NCI-H1092 treated with DMSO at 0.1 percent for 48 hours (cell line): ENCODE results near the gene NAA38.

ENCODE experiments used
- DNase-seq: peaks from one replicate; lab custom pipeline; 2025; lab: John Stamatoyannopoulos, UW

NAA38 gene

DNA sequence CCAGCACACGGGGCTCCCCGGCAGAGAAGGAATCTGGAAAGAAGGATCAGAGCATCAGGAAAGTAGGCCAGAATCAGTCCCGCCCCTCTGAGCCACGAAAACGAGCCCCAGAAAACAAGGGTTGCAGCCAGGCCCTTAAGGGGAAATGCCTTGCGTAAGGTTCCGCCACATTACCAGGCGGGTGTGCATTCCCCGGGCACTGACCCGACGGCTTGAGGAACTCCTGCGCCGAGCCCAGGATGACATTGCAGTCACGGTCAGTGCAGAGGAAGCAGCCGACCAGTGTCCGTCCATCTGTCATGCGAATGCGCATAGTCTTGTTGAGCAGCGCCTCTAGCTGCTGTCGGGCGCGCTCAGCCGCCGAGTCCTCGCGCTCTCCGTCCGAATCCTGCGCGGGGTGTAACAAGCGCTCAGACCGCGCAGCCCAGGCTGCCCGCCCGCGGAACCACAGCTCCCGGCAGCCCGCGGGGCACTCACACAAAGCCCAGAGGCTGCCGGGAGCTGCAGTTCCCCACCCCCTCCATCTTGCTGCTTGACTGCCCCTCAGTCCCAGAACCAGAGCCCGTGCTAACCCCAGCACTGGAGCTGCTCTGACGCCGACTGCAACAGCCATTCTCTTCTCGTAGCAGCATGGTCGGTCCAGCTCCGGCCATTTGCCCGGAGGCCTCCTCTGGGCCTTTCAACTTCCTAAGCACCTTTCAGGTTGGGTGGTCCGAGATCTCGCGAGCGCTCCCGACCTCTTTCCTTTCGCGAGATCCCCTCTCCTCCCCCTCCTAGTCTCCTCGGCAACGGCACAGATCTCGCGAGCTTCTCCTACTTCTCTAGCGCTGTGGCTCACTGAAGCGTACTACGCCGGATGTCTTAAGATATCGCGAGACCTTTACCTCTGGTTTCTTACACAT is at the start of gene NAA38:
Gene NAA38, minus strand, starts transcription at position 749 of the 902 bp plus-strand sequence. Its CDS starts 96 bp downstream, at position 653.
- DNase-seq: peak; percentile 99

GRCh38 chr17:7903154-7904103 is 46.1 kb upstream of the NAA38 start:
- DNase-seq: no peak

DNA sequence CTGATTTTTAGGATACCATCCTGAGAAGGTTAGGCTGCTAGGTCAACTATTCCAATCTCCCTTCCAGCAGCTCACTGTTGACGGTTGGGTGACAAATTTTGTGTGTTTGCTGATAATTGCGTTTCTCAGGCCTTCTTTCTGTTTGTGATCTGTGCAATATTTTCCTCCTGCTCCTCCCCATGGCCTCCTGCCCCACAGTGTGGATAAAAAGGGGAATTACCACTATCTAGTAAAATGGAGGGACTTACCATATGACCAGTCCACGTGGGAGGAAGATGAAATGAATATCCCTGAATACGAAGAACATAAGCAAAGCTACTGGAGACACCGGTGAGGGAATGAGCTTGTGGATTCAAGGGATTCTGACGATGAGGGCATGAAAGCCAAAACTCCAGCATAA is 40.4 kb upstream of the NAA38 start:
- no peak for DNase-seq

DNA sequence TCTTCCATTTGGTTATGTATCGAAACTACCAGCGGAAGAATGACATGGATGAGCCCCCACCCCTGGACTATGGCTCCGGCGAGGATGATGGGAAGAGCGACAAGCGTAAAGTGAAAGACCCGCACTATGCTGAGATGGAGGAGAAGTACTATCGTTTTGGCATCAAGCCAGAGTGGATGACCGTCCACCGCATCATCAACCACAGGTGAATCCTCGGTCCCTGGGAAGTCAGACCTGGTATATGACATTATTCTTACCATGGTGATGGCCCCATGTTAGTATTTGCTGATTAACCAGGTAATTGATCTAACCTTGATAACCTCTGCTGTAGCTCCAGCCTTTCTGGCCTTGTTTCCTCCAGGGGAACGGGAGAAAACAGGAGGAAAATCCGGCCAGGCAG is 39.7 kb upstream of the NAA38 start:
- no peak for DNase-seq

GRCh38 chr17:7894866-7895265 is 37.5 kb upstream of the NAA38 start:
- DNase-seq: no peak

DNA sequence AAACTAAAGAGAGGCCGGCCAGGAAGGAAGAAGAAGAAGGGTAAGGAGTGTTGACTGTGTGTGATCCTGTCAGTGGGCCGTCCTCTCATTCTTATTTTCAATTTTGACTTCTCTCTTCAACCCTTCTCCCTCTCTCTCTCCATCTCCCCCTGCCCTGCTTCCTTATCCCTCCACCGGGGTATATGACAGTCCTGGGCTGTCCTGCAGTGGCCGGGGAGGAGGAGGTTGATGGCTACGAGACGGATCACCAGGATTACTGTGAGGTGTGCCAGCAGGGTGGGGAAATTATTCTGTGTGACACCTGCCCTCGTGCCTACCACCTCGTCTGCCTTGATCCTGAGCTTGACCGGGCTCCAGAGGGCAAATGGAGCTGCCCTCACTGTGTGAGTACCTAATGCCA is 36.9 kb upstream of the NAA38 start:
- no peak for DNase-seq

GRCh38 chr17:7893187-7893880 is 36.0 kb upstream of the NAA38 start:
- DNase-seq: peak; percentile 25

DNA sequence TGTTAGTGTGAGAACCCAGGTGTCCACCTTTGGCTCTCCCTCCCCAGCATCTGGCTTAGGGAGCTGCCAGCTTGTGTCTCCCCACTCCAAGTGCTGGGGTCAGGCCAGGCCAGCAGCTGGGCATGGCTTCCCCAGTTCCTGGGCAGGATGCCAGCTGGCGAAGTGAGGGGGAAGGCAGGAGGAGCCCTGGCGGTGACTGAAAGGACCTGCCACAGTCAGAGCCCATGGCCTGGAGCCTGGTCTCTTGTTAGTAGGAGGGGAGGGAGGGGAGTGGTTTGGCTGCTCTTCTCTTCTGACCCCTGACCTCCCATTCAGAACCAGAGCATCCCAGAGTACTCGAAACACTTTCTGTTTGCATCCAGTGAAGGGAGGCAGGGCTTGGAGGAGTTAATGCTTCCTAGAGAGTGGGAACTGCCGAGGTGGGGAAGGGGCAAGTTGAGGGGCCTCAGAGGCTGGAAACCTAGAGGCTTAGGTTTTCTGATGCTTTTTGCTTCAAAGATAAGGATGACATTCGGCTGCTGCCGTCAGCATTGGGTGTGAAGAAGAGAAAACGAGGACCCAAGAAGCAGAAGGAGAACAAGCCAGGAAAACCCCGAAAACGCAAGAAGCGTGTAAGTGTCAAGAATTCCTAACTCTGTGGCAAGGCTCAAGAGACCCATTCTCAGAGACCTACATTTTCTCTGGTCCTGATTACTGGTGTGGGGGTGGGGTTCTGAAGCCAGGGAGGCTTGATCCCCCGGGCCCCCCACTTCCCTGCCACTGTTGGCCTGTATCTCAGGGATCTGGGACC is 32.0 kb upstream of the NAA38 start:
- DNase-seq: peak; percentile 96

DNA sequence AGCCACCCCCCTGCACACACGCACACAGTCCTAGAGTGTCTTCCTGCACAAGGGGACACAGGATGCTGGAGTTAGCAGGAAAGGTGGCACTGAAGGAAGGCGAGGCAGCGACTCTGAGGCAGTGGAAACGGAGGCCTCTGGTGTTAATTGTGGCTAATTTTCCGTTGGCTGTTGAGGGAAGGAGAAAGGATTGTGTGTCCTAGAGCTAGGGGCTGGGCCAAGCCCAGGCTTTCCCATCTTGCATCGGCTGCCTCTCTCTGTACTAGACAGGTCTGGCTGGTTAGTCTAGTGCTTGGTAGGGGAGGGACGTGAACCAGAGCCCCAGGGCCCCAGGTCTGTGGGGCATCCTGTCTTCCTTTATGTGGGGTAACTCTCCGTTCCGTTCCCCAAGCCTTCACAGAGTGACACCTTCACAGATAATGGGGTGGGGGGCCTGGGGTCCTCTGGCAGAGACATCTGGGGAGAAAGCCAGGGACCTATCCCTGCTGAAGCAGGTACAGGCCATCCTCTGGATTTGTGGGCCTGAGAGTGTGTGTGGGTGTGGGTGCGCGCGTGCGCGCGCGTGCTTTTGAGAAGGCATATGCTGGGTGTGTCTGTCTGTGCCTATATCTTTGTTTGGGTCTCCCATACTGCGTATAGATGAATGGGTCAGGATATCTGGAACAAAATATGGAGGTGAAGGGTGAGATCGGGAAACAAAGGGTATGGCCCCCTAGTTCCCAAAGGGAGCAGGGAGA is 31.0 kb upstream of the NAA38 start, which contains the start of gene CHD3:
Gene CHD3, plus strand, starts transcription at position 606 of the 737 bp plus-strand sequence. CDS start 212 bp downstream, outside the sequence.
- no peak for DNase-seq

DNA sequence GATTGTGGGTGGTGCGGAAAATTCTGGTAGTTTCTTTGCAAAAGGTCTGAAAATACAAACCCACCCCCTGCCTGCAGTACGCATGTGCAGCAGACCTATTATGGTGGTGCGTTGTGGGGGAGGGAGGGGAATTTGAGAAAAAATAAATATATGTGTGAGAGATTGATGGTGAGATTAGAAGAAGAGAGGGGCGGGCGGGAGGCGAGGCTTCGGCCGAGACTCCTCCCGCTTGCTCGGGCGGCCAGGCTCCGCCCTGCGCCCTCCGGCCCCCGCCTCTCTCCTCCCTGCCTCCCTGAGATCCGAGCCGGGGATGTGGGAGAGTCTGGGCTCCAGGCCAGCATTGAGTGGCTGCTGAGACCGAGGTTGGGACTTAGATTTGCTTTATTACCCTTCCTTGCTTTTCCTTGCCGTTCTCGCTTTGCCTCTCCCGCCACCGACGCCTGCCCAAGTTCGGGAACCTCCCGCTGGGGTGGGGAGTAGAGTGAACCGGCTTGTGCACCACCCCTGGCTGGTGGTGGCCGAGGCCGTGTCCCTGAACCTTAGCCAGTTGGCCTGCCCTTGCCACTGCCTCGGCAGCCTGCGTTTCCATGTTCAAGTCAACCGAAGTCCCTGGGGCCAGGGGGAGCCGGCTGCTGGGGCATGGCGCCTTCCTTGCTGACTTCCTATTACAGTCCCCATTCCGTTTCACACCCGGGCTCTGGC is 30.3 kb upstream of the NAA38 start:
- peak; percentile 95 for DNase-seq

- DNase-seq: peak; percentile 87
Observed at GRCh38 chr17:7887038-7887481, 29.7 kb upstream of the NAA38 start.

GRCh38 chr17:7886227-7887037 is 29.1 kb upstream of the NAA38 start:
- peak; percentile 61 for DNase-seq

DNA sequence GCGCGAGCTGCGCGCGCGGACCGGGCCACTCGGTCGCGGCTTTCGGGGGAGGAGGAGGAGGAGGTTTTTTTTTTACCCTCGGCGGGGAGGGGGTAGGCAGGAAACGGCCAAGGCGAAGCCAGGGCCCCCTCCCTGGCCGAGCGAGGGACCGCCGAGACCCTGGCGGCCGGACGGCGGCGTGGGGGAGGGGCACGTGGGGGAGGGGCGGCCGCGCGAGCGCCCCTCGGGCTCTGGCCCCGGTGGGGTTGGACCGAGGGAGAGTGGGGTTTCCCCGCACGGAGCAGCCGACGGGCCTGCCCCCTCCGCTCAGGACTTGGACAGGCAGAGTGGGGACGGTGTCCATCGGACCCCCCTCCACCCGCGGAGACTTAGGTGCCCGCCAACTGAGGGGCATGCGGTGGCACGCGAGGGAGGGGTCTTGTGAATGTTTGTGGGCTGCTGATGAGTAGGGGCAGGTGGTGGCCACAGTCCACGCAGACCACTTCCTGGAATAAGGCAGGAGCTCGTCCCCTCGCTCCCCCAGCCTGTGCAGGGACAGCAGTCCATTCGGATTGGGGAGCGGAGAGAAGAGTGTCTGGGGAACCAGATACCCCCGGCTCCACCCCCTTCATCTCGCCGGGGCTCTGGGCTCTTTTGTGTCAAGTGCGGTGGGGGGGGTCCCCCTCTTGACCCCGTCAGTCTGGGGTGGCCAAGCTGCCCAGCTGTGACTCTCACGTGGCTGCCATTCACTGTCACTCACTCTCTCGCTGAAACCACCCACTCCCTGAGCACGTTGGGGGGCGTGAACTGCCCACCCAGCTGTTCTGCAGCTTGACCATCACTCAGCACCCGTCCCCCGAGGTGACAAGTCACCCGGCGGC is 28.2 kb upstream of the NAA38 start:
- DNase-seq: peak; percentile 61

GRCh38 chr17:7884581-7885366 is 27.4 kb upstream of the NAA38 start:
- DNase-seq: no peak

DNA sequence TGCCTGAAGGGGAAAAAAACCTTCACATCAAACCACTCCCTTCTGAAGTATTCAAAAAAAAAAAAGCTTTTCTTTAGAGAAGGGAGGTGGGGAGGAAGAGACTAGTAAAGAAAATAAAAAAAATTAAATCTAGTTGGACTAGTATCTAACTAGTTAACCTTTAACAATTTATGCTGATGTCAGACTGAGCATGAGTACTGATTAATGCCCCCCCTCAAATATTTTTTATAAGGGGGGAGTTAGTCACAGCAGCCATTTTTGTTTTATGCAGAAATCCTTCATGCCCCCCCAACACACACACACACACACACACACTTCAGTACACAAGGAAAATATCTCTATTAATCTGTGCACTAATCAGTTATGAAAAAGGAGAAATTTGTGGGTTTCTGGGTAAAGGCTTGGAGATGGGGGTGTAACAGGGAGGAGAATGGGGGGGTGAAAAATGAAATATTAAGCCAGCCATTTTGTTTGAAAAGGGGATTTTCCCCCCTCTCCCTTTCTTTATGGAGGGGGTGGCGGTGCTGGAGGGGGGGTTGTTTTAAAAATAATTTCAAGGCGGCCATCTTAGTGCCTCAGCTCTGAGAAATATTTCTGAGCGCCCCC is 26.5 kb upstream of the NAA38 start:
- DNase-seq: peak; percentile 21

GRCh38 chr17:7882629-7883028 is 25.3 kb upstream of the NAA38 start:
- DNase-seq: peak; percentile 43

DNA sequence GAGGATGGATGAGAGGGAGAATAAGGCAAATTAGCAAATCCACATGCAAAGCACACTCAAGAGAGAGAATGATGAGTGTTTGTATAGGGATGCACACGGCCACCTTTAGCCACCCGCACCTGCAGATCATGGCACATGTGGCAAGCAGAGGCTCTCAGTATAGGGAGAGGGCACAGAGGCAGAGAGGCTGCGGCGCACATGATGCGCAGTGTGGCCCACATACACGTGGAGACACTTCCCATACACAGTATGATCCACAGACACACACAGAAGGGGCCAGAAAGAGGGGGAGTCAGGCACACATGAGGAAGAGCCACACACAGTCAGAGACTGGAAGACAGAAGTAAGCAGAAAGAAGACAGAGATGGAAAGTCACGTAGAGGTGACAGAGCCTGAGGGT is 24.7 kb upstream of the NAA38 start:
- DNase-seq: peak; percentile 89
